HepG2 (cell line): Measurements from ENCODE around the gene PRAMEF12.

ENCODE experiments used
- CTCF ChIP-seq: sonication (generic); formaldehyde crosslinking; IDR thresholded peaks from 2 replicates; pipeline ENCODE4 v1.5.0; 2020; ENCODE audit warnings: mild to moderate bottlenecking, missing genetic modification reagents, moderate library complexity
- MYPOP ChIP-seq: sonication (generic); formaldehyde crosslinking; IDR thresholded peaks from 2 replicates; pipeline ENCODE4 v1.8.1; 2023; ENCODE audit warnings: mild to moderate bottlenecking, moderate library complexity, missing genetic modification reagents
- RBM39 ChIP-seq: fragments of 200-400 bp; formaldehyde crosslinking; IDR thresholded peaks from one replicate; pipeline ENCODE4 v1.6.1; 2018; ENCODE audit warnings: antibody characterized with exemption, mild to moderate bottlenecking, low read depth, low read length; ENCODE audit not compliant: poor library complexity, severe bottlenecking
- SMARCC2 ChIP-seq: fragments of 450-650 bp; IDR thresholded peaks from 2 replicates; pipeline ENCODE4 v1.6.1; 2017; ENCODE audit warnings: antibody characterized with exemption, mild to moderate bottlenecking
- TCF7L2 ChIP-seq: IDR thresholded peaks from 2 replicates; pipeline ENCODE4 v1.6.1; 2011; ENCODE audit warnings: mild to moderate bottlenecking, low read depth, low read length, moderate library complexity
- ZNF282 ChIP-seq: fragments of 450-650 bp; IDR thresholded peaks from 2 replicates; pipeline ENCODE4 v1.6.1; 2018; ENCODE audit not compliant: partially characterized antibody
- ZNF331 ChIP-seq: sonication (generic); formaldehyde crosslinking; IDR thresholded peaks from 2 replicates; pipeline ENCODE4 v1.4.0; 2020; ENCODE audit warnings: missing genetic modification reagents
- ZNF512 ChIP-seq: sonication (generic); formaldehyde crosslinking; IDR thresholded peaks from 2 replicates; pipeline ENCODE4 v1.4.0; 2020; ENCODE audit warnings: mild to moderate bottlenecking, missing genetic modification reagents
- ZNF747 ChIP-seq: sonication (generic); formaldehyde crosslinking; IDR thresholded peaks from 2 replicates; pipeline ENCODE4 v1.8.1; 2023; ENCODE audit warnings: missing genetic modification reagents, mild to moderate bottlenecking, borderline replicate concordance

- TF ChIP-seq ZNF282 (no peak), TCF7L2 (no peak), MYPOP (CRISPR knock-in tag) (no peak), ZNF747 (CRISPR knock-in tag) (no peak), ZNF512 (CRISPR knock-in tag) (no peak), SMARCC2 (no peak), CTCF (CRISPR knock-in tag) (no peak), RBM39 (no peak), ZNF331 (CRISPR knock-in tag) (no peak)
Observed at GRCh38 chr1:12734651-12735050, 38.9 kb upstream of the PRAMEF12 start.
